ENCODE results near the gene SPACA9.

The SPACA9 gene

GRCh38 chr9:132877824-132878694 lies 639 bp upstream of the SPACA9 start, which contains the start of gene AK8:
Gene AK8 (minus strand): TSS chr9:132878284. CDS start chr9:132878255, 29 bp downstream.
- FAIRE-seq (peak; percentile 96), DNase-seq (ENCODE audit: insufficient read length, low spot score) (peak; percentile 97)
- TF ChIP-seq PAX5 (IDR thresholded peaks at IDR 0.05; ENCODE audit: insufficient read depth, low read length, severe bottlenecking) (peak; percentile 57), POLR2A (IDR thresholded peaks at IDR 0.05; ENCODE audit: low read depth, low read length) (no peak)

- no peak for DNase-seq (ENCODE audit: insufficient read length, low spot score)
- TF ChIP-seq PAX5 (IDR thresholded peaks at IDR 0.05; ENCODE audit: insufficient read depth, low read length, severe bottlenecking) (no peak), SPI1 (IDR thresholded peaks at IDR 0.05; ENCODE audit: low read depth, low read length) (peak; percentile 81)
- peak; percentile 55 for FAIRE-seq
These were observed 992 bp downstream of the SPACA9 start for GRCh38 chr9:132879457-132880323.

- no peak for DNase-seq (ENCODE audit: insufficient read length, low spot score)
- TF ChIP-seq PAX5 (IDR thresholded peaks at IDR 0.05; ENCODE audit: insufficient read depth, low read length, severe bottlenecking) (no peak), TAF1 (IDR thresholded peaks at IDR 0.05; ENCODE audit: low read depth, low read length) (no peak), SPI1 (IDR thresholded peaks at IDR 0.05; ENCODE audit: low read depth, low read length) (no peak)
- no peak for FAIRE-seq
These were observed 1.6 kb downstream of the SPACA9 start for GRCh38 chr9:132880324-132880661.

GRCh38 chr9:132881826-132882225 lies 3.1 kb downstream of the SPACA9 start:
- FAIRE-seq (no peak), DNase-seq (ENCODE audit: insufficient read length, low spot score) (no peak)
- no peak for TF ChIP-seq PAX5 (IDR thresholded peaks at IDR 0.05; ENCODE audit: insufficient read depth, low read length, severe bottlenecking)
- TF ChIP-seq POLR2A (IDR thresholded peaks at IDR 0.05; ENCODE audit: low read depth, low read length), result no peak
- TF ChIP-seq TAF1 (IDR thresholded peaks at IDR 0.05; ENCODE audit: low read depth, low read length), result no peak
- TF ChIP-seq POLR2AphosphoS5 (IDR thresholded peaks at IDR 0.05; ENCODE audit: low read depth, low read length), result no peak
- no peak for TF ChIP-seq POU2F2 (IDR thresholded peaks at IDR 0.05; ENCODE audit: low read depth, low read length)
- TF ChIP-seq SPI1 (IDR thresholded peaks at IDR 0.05; ENCODE audit: low read depth, low read length), result no peak

- TF ChIP-seq POLR2A (IDR thresholded peaks at IDR 0.05; ENCODE audit: low read depth, low read length) (no peak), PAX5 (IDR thresholded peaks at IDR 0.05; ENCODE audit: insufficient read depth, low read length, severe bottlenecking) (no peak), TAF1 (IDR thresholded peaks at IDR 0.05; ENCODE audit: low read depth, low read length) (no peak), SPI1 (IDR thresholded peaks at IDR 0.05; ENCODE audit: low read depth, low read length) (no peak), POLR2AphosphoS5 (IDR thresholded peaks at IDR 0.05; ENCODE audit: low read depth, low read length) (no peak), POU2F2 (IDR thresholded peaks at IDR 0.05; ENCODE audit: low read depth, low read length) (no peak)
- no peak for FAIRE-seq
- no peak for DNase-seq (ENCODE audit: insufficient read length, low spot score)
These were observed 3.9 kb downstream of the SPACA9 start for GRCh38 chr9:132882616-132883015.

- DNase-seq (ENCODE audit: insufficient read length, low spot score), result no peak
- no peak for FAIRE-seq
- TF ChIP-seq POLR2A (IDR thresholded peaks at IDR 0.05; ENCODE audit: low read depth, low read length) (no peak), PAX5 (IDR thresholded peaks at IDR 0.05; ENCODE audit: insufficient read depth, low read length, severe bottlenecking) (no peak)
These were observed 4.9 kb downstream of the SPACA9 start for GRCh38 chr9:132883349-132884294.

- DNase-seq (ENCODE audit: insufficient read length, low spot score) (no peak), FAIRE-seq (no peak)
- TF ChIP-seq POLR2AphosphoS5 (IDR thresholded peaks at IDR 0.05; ENCODE audit: low read depth, low read length) (no peak), PAX5 (IDR thresholded peaks at IDR 0.05; ENCODE audit: insufficient read depth, low read length, severe bottlenecking) (no peak), SPI1 (IDR thresholded peaks at IDR 0.05; ENCODE audit: low read depth, low read length) (no peak), POLR2A (IDR thresholded peaks at IDR 0.05; ENCODE audit: low read depth, low read length) (no peak), TAF1 (IDR thresholded peaks at IDR 0.05; ENCODE audit: low read depth, low read length) (no peak), POU2F2 (IDR thresholded peaks at IDR 0.05; ENCODE audit: low read depth, low read length) (no peak)
These were observed 7.1 kb downstream of the SPACA9 start for GRCh38 chr9:132885720-132886333.

GRCh38 chr9:132886334-132886725 lies 7.6 kb downstream of the SPACA9 start:
- TF ChIP-seq POLR2AphosphoS5 (IDR thresholded peaks at IDR 0.05; ENCODE audit: low read depth, low read length), result no peak
- TF ChIP-seq POU2F2 (IDR thresholded peaks at IDR 0.05; ENCODE audit: low read depth, low read length), result no peak
- no peak for TF ChIP-seq PAX5 (IDR thresholded peaks at IDR 0.05; ENCODE audit: insufficient read depth, low read length, severe bottlenecking)
- TF ChIP-seq TAF1 (IDR thresholded peaks at IDR 0.05; ENCODE audit: low read depth, low read length), result no peak
- TF ChIP-seq POLR2A (IDR thresholded peaks at IDR 0.05; ENCODE audit: low read depth, low read length), result no peak
- no peak for TF ChIP-seq SPI1 (IDR thresholded peaks at IDR 0.05; ENCODE audit: low read depth, low read length)
- FAIRE-seq (no peak), DNase-seq (ENCODE audit: insufficient read length, low spot score) (no peak)

Data from GM12891 (cell line).